PFSK-1 (cell line): Measurements from ENCODE around the gene WDR37.

ENCODE experiments used
- FOXP2 ChIP-seq: optimal IDR thresholded peaks from 2 replicates; pipeline ENCODE3; 2011; ENCODE audit warnings: borderline replicate concordance, control low read depth, inconsistent platforms; ENCODE audit not compliant: insufficient read depth; ENCODE audit errors: extremely low read length, extremely low read depth
- POLR2AphosphoS5 ChIP-seq: IDR thresholded peaks from 2 replicates; pipeline ENCODE4 v1.6.1; 2012; ENCODE audit warnings: low read depth, mild to moderate bottlenecking, control low read depth, low read length, moderate library complexity
- SIN3A ChIP-seq: IDR thresholded peaks from 2 replicates; pipeline ENCODE4 v1.6.1; 2012; ENCODE audit warnings: mild to moderate bottlenecking, low read length, moderate library complexity, borderline replicate concordance; ENCODE audit not compliant: insufficient read depth
- TAF1 ChIP-seq: IDR thresholded peaks from 2 replicates; pipeline ENCODE4 v1.6.1; 2012; ENCODE audit warnings: low read length, control low read depth, borderline replicate concordance; ENCODE audit not compliant: insufficient read depth
- TF ChIP-seq, protein P1 (sequence below), 2 experiments: IDR thresholded peaks; 2 replicates each; pipeline versions ENCODE4 v1.6.1 to v1.8.0; 2011 to 2012; ENCODE audit warnings: low read depth in 2 of 2, low read length in 2 of 2, control low read depth in 1 of 2, inconsistent platforms in 1 of 2, mild to moderate bottlenecking in 1 of 2, moderate library complexity in 1 of 2; ENCODE audit not compliant: insufficient read depth in 1 of 2

Gene WDR37

DNA sequence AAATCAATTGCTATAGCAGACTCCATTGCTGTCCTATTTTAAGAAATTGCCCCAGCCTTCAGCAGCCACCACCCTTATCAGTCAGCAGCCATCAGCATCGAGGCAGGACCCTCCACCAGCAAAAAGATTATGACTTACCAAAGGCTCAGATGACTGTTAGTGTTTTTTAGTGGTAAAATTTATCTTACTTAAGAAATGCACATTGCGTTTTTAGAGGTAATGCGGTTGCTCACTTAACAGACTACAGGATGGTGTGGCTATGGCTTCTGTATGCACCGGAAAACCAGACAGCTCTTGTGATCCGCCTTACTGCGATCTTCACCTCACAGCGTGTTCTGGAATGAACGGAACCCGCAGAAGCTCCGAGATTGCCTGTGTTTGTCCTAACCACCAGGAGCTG lies 58.1 kb downstream of the WDR37 start:
- TF ChIP-seq SIN3A, result no peak
- TF ChIP-seq FOXP2, result no peak
- no peak for TF ChIP-seq POLR2AphosphoS5
- no peak for TF ChIP-seq TAF1
- TF ChIP-seq, protein P1, sequence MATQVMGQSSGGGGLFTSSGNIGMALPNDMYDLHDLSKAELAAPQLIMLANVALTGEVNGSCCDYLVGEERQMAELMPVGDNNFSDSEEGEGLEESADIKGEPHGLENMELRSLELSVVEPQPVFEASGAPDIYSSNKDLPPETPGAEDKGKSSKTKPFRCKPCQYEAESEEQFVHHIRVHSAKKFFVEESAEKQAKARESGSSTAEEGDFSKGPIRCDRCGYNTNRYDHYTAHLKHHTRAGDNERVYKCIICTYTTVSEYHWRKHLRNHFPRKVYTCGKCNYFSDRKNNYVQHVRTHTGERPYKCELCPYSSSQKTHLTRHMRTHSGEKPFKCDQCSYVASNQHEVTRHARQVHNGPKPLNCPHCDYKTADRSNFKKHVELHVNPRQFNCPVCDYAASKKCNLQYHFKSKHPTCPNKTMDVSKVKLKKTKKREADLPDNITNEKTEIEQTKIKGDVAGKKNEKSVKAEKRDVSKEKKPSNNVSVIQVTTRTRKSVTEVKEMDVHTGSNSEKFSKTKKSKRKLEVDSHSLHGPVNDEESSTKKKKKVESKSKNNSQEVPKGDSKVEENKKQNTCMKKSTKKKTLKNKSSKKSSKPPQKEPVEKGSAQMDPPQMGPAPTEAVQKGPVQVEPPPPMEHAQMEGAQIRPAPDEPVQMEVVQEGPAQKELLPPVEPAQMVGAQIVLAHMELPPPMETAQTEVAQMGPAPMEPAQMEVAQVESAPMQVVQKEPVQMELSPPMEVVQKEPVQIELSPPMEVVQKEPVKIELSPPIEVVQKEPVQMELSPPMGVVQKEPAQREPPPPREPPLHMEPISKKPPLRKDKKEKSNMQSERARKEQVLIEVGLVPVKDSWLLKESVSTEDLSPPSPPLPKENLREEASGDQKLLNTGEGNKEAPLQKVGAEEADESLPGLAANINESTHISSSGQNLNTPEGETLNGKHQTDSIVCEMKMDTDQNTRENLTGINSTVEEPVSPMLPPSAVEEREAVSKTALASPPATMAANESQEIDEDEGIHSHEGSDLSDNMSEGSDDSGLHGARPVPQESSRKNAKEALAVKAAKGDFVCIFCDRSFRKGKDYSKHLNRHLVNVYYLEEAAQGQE (IDR thresholded peaks at IDR 0.05; ENCODE audit: insufficient read depth in 1 of 2, low read depth in 2 of 2, low read length in 2 of 2), result no peak

DNA sequence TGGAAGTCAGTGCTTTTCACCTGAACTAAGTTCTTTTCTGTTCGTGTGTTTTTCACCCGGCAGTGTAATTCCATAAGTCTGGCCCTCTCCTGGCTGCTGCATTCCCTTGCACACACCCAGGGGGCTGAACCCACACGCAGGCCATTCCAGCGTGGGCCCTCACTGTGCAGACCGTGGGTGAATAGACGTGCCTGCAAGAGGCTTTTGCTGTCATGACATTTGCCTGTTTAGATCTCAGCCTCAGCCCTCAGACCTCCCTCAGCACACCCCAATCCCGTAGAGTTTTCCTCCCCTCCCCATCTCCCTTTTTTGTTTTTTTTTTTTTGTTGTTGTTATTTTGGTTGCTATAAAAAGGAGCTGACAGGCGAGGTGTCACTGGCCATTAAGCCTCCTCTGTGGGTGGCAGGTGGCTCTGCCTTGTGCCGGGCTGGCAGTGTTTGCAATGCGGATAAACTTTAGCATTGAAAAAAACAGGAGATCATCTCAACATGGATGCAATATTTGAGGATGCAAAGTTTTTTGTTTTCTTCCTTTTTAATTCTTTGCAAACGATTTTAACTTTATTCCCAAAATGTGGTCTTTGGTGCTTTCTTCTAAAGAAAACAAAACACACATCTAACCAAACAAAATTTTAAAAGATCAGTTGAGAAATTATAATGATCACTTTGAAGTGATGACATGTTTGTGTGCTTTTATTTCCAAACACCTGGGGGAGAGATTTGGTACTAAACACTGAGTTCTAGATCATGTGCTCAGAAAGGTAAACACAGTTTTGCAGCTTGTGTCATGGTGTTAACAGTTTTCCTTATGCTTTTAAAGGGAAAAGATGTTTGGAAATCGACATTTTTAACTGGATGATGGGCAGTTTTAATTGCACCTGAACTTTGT lies 58.8 kb downstream of the WDR37 start:
- TF ChIP-seq POLR2AphosphoS5, result no peak
- TF ChIP-seq TAF1, result no peak
- TF ChIP-seq FOXP2, result no peak
- TF ChIP-seq, protein P1 (IDR thresholded peaks at IDR 0.05; ENCODE audit: insufficient read depth in 1 of 2, low read depth in 2 of 2, low read length in 2 of 2), result no peak
- no peak for TF ChIP-seq SIN3A

DNA sequence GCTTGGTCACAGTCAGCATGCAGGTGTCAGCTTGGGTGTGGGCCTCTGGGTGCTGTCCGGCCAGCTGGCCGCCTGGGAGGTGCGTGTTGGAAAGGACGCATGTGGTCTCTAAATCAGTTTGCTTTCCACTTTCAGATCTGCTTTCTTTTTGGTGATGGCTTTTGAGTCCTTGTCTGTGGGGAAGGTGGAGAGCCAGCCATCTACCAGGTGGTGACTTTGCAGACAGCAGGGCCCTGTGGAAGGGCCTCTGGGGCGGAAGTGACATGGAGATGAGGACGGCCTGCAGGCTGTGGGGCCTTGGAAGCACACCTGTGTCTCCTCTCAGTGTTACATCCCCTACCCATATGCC lies 59.4 kb downstream of the WDR37 start:
- TF ChIP-seq TAF1 (no peak), POLR2AphosphoS5 (no peak), FOXP2 (no peak), SIN3A (no peak)
- TF ChIP-seq, protein P1 (IDR thresholded peaks at IDR 0.05; ENCODE audit: insufficient read depth in 1 of 2, low read depth in 2 of 2, low read length in 2 of 2), result no peak

DNA sequence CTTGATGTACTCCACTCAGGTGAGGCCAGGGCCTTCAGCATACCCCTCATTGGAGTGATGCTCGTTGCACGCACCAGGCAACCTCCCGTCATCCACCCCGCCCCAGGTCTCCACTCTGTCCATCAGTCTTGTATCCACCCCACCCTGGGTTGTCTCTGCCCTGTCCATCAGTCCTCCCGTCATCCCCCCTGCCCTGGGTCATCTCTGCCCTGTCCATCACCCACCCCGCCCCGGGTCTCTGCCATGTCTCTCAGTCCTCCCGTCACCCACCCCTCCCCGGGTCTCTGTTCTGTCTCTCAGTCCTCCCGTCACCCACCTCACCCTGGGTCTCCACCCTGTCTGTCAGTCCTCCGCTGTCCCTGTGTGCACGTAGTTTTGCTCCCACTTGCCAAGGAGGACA lies 59.9 kb downstream of the WDR37 start:
- no peak for TF ChIP-seq SIN3A

DNA sequence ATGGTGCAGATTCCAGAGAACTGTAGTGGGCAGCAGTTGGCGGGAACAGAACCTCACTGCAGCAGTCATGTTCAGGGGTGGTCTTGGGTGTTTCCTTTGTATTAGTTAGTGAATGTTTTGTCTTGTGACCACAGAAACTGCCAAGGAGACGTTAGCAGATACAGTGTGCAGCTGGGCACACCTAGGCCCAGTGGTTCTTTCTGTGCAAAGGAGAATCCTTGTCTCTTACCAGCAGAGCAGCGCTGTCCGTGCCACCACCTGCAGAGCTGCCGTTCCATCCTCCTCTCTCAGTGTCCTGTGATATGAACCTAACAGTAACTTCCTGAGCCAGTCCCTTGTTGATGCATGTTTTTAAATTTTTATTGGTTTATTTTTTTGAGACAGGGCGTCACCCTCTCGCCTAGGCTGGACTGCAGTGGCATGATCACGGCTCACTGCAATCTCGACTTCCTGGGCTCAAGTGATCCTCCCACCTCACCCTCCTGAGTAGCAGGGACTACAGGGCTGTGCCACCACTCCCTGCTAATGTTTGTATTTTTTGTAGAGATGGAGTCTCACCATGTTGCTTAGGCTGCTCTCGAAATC lies 60.6 kb downstream of the WDR37 start:
- TF ChIP-seq, protein P1 (IDR thresholded peaks at IDR 0.05; ENCODE audit: insufficient read depth in 1 of 2, low read depth in 2 of 2, low read length in 2 of 2), result no peak
- no peak for TF ChIP-seq POLR2AphosphoS5
- no peak for TF ChIP-seq FOXP2
- TF ChIP-seq SIN3A, result no peak
- TF ChIP-seq TAF1, result no peak
